Stimulated activated CD4-positive, alpha-beta T cell treated with anti-CD3 and anti-CD28 coated beads, Interleukin-1b, Interleukin-23, amount 100 ng/mL, for 4 hours (primary cell): Measurements from ENCODE around the gene CACHD1.
"Not testable (repeated sequence)": the region's sequence is repeated elsewhere in the genome, so short reads cannot be mapped to it uniquely, and the experiment has no call there.

ENCODE experiments used
- DNase-seq, 2 donors: peaks; one replicate each; pipeline ENCODE4 v3.0.0-alpha.2; 2020; ENCODE audit warnings: low read depth in 2 of 2

CACHD1 gene

GRCh38 chr1:64588876-64589275, 118.9 kb downstream of the CACHD1 start:
- DNase-seq: no peak

- no peak for DNase-seq
These were observed 120.4 kb downstream of the CACHD1 start for GRCh38 chr1:64590316-64590715.

GRCh38 chr1:64594446-64594845, 124.5 kb downstream of the CACHD1 start:
- no peak for DNase-seq

GRCh38 chr1:64595871-64596515, 126.1 kb downstream of the CACHD1 start:
- no peak for DNase-seq

- no peak for DNase-seq
These were observed 127.2 kb downstream of the CACHD1 start for GRCh38 chr1:64597113-64597512.

GRCh38 chr1:64598100-64598571, 128.2 kb downstream of the CACHD1 start:
- DNase-seq: no peak

GRCh38 chr1:64599242-64599641, 129.3 kb downstream of the CACHD1 start:
- no peak for DNase-seq

- DNase-seq: no peak
These were observed 131.3 kb downstream of the CACHD1 start for GRCh38 chr1:64601207-64601606.

- no peak for DNase-seq
These were observed 138.2 kb downstream of the CACHD1 start for GRCh38 chr1:64608005-64608650.

GRCh38 chr1:64608651-64609048, 138.7 kb downstream of the CACHD1 start:
- no peak for DNase-seq

GRCh38 chr1:64610950-64611349, 141.0 kb downstream of the CACHD1 start:
- not testable (repeated sequence) for DNase-seq

GRCh38 chr1:64616039-64616438, 146.1 kb downstream of the CACHD1 start:
- no peak for DNase-seq

GRCh38 chr1:64623750-64624191, 153.8 kb downstream of the CACHD1 start:
- DNase-seq: no peak

- DNase-seq: no peak
These were observed 154.3 kb downstream of the CACHD1 start for GRCh38 chr1:64624218-64624713.

GRCh38 chr1:64624808-64625207, 154.9 kb downstream of the CACHD1 start:
- DNase-seq: no peak

GRCh38 chr1:64630611-64631010, 160.7 kb downstream of the CACHD1 start:
- no peak for DNase-seq

- no peak for DNase-seq
These were observed 161.6 kb downstream of the CACHD1 start for GRCh38 chr1:64631346-64632034.

- no peak for DNase-seq
These were observed 163.0 kb downstream of the CACHD1 start for GRCh38 chr1:64632936-64633335.

- no peak for DNase-seq
These were observed 175.8 kb downstream of the CACHD1 start for GRCh38 chr1:64645735-64646134.

- no peak for DNase-seq
These were observed 180.5 kb downstream of the CACHD1 start for GRCh38 chr1:64650411-64650810.

GRCh38 chr1:64651841-64652240, 181.9 kb downstream of the CACHD1 start:
- DNase-seq: no peak

GRCh38 chr1:64653466-64653865, 183.5 kb downstream of the CACHD1 start:
- DNase-seq: no peak
